GM19395 (cell line): Measurements from ENCODE around the gene SERPINB10.
"Not testable (repeated sequence)": the region's sequence is repeated elsewhere in the genome, so short reads cannot be mapped to it uniquely, and the experiment has no call there.

Experiments used
- ATAC-seq: cut with Tn5 transposase; IDR thresholded peaks from one replicate; pipeline ENCODE4 v1.9.1; 2021; ENCODE audit warnings: mild to moderate bottlenecking, moderate library complexity; ENCODE audit not compliant: unreplicated experiment

Gene SERPINB10

DNA sequence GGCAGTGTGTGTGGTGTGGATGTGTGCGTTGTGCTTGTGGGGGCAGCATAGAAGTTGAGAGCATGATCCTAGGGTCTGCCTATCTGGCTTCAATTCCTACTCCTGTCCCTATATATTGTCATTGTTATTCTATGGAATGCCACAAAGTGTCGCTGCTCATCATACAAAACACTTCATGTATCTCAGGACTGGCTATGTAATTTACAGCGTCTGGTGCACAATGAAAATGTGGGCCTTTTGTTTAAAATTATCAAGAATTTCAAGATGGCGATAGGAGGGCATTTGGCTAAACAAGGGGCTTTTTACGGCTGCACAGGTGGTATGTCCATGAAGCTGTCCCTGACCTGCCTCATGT is 16.8 kb upstream of the SERPINB10 start:
- ATAC-seq, result peak; percentile 70

DNA sequence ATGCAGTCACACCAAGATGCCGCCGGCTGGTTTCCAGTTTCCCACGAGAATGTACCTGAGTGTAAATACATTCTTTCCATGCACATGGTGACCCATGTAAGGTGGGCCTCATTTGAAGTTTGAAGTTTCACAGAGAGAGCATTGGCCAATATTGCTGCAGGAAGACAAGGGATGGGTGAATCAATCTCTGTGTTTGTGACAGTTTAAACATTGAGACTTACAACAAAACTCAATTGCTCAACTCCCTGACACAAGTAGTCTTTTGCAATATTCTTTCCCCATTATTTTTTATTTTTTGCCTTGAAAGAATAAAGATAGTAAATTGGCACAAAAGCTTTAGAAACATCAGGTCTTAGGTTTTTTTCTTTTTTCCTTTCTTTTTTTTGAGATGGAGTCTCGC is 15.2 kb upstream of the SERPINB10 start:
- ATAC-seq, result no peak

DNA sequence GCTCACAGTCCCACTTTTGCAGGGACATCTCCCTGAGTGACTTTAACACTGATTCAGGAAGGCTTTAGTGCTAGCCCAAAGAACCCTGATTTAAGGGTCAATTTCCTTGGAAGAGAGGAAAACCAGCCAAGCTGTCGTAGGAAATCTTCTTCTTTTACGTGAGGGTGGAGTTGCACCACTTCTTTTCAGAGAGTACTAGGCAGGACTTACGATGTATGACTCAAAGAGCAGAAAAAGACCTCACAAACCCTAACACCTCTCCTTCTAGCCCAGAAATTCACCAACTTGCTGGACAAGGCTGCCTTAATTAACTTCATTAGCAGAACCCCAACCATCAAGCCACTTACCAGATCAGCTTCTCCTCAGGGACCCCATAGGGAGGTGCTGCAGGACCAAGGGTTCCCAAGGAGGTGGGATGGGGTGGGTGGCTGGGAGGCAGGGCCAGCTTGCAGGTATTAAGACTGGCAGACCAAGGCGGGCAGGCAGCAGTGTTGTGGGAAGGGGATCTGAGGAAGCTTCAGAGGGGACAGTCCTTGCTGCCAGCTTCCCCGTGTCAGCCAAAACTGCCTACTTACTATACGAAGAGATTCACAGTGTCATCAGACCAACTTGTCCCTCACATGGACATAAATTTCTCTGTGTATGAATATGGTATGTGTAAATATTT is 13.5 kb upstream of the SERPINB10 start:
- ATAC-seq, result no peak

DNA sequence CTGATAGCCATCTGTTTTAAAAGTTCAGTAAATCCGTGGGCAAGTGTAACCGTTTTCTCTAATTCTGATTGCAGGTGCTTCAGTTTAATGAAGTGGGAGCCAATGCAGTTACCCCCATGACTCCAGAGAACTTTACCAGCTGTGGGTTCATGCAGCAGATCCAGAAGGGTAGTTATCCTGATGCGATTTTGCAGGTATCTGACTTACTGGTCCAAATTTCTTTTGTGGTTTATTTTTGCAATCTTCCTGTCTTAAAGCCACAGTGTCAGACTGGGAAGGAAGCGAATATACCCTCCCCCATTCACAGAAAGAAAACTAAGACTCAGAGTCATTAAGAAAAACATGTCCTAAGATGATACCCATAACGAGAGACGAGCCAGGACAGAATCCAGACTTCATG is 12.6 kb upstream of the SERPINB10 start:
- no peak for ATAC-seq

DNA sequence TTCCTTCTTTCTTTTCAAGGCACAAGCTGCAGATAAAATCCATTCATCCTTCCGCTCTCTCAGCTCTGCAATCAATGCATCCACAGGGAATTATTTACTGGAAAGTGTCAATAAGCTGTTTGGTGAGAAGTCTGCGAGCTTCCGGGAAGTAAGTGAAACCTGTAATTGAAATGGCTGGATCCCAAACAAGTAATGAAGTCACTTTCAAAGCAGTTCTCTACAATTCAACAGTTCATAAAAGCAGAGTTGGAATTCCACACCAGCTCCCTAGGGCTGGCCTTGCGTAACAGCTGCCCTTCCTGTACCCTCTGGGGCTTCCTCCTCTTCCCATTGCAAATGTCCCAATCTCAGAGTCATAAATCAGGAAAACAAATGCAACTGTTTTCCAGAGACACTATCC is 10.7 kb upstream of the SERPINB10 start:
- no peak for ATAC-seq

DNA sequence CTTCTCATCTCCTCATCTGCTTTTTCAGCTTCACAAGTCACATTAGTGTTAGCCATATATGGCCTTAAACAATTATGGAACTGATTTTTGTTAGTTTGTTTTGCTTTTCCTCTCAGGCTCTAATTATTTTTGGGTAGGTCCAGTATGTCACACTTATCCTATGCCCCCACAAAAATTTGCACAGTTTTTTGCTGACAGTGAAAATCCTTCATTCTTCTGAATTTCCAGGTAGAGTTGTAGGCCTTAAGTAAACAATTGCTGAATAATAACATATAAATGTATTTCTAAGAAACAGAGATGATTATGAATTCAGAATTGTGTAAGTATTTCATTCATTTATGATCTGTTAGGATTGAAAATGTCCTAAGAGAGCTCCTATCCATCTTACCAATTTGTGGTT is 8.6 kb upstream of the SERPINB10 start:
- no peak for ATAC-seq

DNA sequence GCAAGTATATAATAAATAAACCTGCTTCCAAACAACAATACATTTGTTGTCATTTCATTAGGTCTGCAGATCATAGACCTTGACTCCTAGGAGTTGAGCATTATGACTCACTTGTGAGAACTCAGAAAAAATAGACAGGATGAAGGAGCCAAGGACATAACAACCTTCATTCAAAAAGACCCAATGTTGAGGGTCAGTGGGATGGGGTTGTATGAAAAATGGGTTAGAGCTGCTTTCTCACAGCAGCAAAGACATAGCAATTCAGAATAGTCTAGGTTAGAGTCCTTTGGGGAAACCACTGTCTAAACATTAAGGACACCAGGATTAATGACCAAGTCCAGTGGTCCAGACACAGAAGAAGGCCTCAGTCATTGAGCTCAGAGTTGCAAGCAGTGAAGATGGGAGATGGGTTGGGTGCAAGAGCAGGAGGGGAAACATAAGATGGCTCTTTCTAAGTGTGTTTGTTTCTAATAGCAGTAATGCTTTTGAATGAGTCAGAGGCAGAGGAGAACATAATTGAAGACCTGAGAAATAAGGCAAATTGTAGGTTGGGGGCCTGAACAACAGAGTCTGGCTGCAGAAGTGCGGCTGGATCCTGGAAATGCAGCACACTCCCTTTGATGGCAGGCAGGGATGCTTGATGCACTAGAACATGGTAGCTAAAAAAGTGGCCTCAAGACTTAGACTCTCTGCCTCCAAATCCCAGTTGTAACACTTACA is 3.7 kb upstream of the SERPINB10 start:
- no peak for ATAC-seq

DNA sequence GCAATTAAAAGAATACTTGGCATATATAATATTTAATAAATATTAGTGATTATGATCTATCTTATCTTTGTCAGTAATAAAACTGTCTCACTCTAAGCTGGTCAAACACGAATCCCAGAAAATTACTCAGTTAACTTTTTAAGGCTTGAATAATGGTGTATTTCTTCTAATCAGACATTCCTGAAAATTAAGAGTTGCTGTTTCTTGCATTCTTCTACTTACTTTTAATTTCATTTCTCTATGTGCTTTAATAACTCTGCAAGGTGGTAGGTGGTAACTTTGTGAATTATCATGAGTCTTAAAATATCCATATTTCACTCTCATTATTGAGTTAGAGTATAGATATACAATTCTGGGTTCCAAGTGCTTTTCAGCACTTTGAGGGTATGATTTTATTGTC is 3.1 kb upstream of the SERPINB10 start:
- ATAC-seq, result no peak

DNA sequence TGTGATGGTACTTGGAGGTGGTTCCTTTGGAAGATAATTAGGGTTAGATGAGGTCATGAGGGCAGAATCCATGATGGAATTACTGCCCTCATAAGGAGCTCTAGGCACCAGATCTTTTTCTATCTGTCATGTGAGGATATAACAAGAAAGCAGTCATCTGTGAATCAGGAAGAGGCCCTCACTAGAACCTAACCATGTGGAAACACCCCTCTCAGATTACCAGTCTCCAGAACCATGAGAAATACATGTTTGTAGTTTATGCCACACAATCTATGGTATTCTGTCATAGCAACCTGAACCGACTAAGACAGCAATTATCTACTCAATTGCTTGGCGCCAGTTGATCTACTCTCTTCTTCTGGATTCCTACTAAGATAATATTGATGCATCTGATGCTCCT is 2.4 kb upstream of the SERPINB10 start:
- no peak for ATAC-seq

GRCh38 chr18:63906056-63906455 is 1.7 kb upstream of the SERPINB10 start:
- no peak for ATAC-seq

DNA sequence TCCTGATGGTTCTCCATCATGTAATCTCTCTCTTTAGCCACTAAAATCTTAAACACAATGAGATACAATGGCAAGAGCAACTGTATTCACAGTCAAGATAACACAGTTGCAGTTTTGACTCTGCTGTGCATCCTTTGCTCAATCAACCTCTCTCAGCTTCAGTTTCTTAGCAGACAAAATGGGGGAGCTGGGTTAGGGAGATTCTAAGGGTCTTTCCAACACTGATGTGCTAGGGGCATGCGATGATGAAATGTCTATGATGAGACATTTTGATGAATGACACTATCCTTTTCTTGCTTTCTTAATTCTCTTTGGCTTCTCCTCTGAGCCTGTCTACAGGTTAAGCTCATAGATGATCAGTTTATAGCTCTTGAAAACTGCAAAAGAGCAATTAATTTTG is 1.1 kb downstream of the SERPINB10 start:
- no peak for ATAC-seq

GRCh38 chr18:63909870-63910269 is 2.1 kb downstream of the SERPINB10 start:
- ATAC-seq, result peak; percentile 71

- ATAC-seq, result no peak
Measured at GRCh38 chr18:63917817-63918216, 10.1 kb downstream of the SERPINB10 start.

DNA sequence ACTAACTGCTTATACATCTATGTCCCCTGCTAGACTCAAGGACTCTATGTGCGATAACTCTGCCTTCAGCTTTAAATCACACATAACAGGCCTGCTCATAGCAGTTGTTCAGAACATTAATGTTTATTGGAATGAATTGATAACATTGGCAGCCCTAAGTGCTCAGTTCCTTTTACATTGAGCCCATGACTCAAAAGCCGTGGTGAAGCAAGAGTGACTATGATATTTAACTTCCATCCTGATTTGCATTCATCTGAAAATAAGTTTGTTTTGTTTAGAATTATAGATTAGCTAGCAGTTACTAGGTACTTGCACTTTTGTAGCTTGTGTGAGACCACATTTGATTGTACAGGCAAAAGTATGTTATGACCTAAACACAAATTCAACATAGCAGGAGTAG is 14.3 kb downstream of the SERPINB10 start:
- ATAC-seq, result no peak

DNA sequence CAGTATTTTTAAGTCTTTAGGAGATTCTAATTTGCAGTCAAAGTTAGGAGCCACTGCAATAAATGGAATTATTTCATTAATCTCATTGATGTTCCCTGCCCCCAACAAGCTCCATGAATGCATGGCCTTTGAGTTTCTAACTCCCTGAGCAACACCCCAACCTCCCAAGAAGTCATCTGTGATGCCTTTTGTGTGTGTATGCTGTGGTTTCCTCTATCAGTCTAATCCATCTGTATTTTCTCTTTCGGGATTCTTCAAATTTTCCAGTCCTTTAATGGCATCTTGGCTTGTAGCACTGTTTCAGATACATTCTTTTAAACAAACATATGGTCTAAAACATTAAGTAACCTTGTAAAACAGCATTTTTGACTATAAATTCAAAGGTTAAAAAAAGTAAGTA is 16.8 kb downstream of the SERPINB10 start:
- ATAC-seq, result no peak

GRCh38 chr18:63928331-63928730 is 20.6 kb downstream of the SERPINB10 start:
- no peak for ATAC-seq

DNA sequence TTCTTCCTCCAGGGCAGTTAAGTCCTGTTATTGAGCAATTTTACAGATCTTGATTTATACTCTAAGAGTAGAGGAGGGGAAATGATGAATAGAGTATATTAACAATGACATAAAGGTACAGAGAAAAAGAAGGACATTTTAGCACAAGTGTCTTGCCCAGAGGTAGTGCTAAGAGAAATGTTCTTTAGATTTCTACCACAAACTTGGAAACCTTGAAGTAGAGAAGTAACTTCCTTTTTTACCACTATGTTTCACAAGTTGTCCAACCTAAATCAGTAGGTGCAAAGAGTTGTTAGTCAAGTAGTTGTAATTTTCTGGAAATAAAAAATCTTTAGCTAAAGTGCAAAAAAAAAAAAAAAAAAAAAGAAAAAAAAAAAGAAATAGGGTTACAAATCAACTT is 21.6 kb downstream of the SERPINB10 start:
- ATAC-seq, result not testable (repeated sequence)

- no peak for ATAC-seq
Measured at GRCh38 chr18:63930773-63931354, 23.1 kb downstream of the SERPINB10 start.

- ATAC-seq, result peak; percentile 99
Measured at GRCh38 chr18:63936156-63936931, 28.6 kb downstream of the SERPINB10 start.

GRCh38 chr18:63936932-63937393 is 29.2 kb downstream of the SERPINB10 start:
- ATAC-seq, result peak; percentile 24

DNA sequence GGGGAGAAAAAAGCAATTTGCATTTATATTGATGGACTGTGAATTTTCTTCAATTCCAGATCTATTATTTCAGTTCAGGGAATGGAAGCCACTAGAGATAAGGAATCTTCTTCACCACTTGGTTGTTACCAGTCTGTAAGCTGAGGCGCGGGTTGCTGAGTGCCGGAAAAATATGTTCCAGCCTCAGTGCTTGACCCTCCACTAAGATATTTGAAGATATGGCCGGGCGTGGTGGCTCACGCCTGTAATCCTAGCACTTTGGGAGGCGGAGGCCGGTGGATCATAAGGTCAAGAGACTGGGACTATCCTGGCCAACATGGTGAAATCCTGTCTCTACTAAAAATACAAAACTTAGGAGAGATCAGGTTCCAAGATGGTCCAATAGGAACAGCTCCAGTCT is 32.2 kb downstream of the SERPINB10 start:
- ATAC-seq, result no peak
